Small intestine (tissue), 16 donors: ENCODE measurements around the gene NHERF2. TPM values are rescaled to one million over a fixed set of nuclear protein-coding genes. Genes with fewer than 3 reads are reported as not detected.

Experiments used
- DNase-seq, 2 donors: peaks; one replicate each; pipeline versions ENCODE4 v3.0.0 to v3.0.0-alpha.2; 2013
- FAIRE-seq: peaks from 2 replicates; lab custom pipeline; 2012; peaks lifted over from hg19 to GRCh38; lab: Jason Lieb, UNC
- H3K27ac ChIP-seq, 3 donors: one replicate each; pipeline ENCODE4 v1.5.1; 2013; ENCODE audit warnings: low read length in 2 of 3, mild to moderate bottlenecking in 2 of 3, control low read depth in 1 of 3, inconsistent platforms in 1 of 3, low read depth in 1 of 3, moderate library complexity in 1 of 3
- H3K27me3 ChIP-seq, 3 donors: one replicate each; pipeline ENCODE4 v1.6.1; 2013; ENCODE audit warnings: low read length in 3 of 3, inconsistent platforms in 1 of 3; ENCODE audit not compliant: control insufficient read depth in 3 of 3, insufficient read depth in 3 of 3
- H3K36me3 ChIP-seq, 3 donors: one replicate each; pipeline ENCODE4 v1.6.1; 2013; ENCODE audit warnings: low read length in 3 of 3, inconsistent platforms in 1 of 3, low read depth in 1 of 3, mild to moderate bottlenecking in 1 of 3, moderate library complexity in 1 of 3; ENCODE audit not compliant: control insufficient read depth in 3 of 3, insufficient read depth in 2 of 3
- H3K4me1 ChIP-seq, 3 donors: one replicate each; pipeline ENCODE4 v1.6.1; 2013; ENCODE audit warnings: low read length in 2 of 3, inconsistent platforms in 1 of 3, low read depth in 1 of 3, mild to moderate bottlenecking in 1 of 3, moderate library complexity in 1 of 3; ENCODE audit not compliant: control insufficient read depth in 3 of 3, insufficient read depth in 2 of 3
- H3K4me3 ChIP-seq, 3 donors: one replicate each; pipeline ENCODE4 v1.5.1; 2013; ENCODE audit warnings: low read length in 3 of 3, control low read depth in 1 of 3, inconsistent platforms in 1 of 3, low read depth in 1 of 3, mild to moderate bottlenecking in 1 of 3, moderate library complexity in 1 of 3
- H3K9me3 ChIP-seq, 2 donors: one replicate each; pipeline ENCODE4 v1.6.1; 2013; ENCODE audit warnings: low read depth in 1 of 2, low read length in 1 of 2; ENCODE audit not compliant: control insufficient read depth in 2 of 2, insufficient read depth in 1 of 2
- WGBS, 3 donors: extraction: QIAGEN DNeasy Blood & Tissue Kit; methylation state at CpG; one replicate each; pipeline ENCODE4 v1.1.7; 2013; 5-methylcytosine and 5-hydroxymethylcytosine counted together
- long read RNA-seq, 10 donors: transcript quantifications; one replicate each; lab custom pipeline, GENCODE V29; 2026
- polyA plus RNA-seq, 4 donors: library from polyadenylated mRNA; stranded (reverse) in 3 of 4; unstranded in 1 of 4; fragments of 200-250 nt in 3 of 4; fragments of 120-200 nt in 1 of 4; gene quantifications; one replicate each; pipeline versions ENCODE4 v1.2.1 to v1.2.3, GENCODE V29; 2013
- donor health status: healthy with polysubstance abuse.
- donor health status: control.
- donor health status: control.
- donor health status: Bipolar disorder and iron deficiency.
- donor health status: healthy.

NHERF2 gene
- polyA plus RNA-seq = 10 to 100 TPM; 15.7 to 76.1 (median 42.9) TPM
- long read RNA-seq, donor 1 = 0 reads
- long read RNA-seq, donor 2, partial matches to known transcripts = 6 of 10 reads
- long read RNA-seq, donor 2, other reads (novel, unspliced or antisense) = 0 of 10 reads
- long read RNA-seq, donor 3, transcript SLC9A3R2-201 (7 exons, 2,194 nt) = major isoform, 12 of 16 reads
- long read RNA-seq, donor 3, partial matches to known transcripts = 0 of 16 reads
- long read RNA-seq, donor 3, other reads (novel, unspliced or antisense) = 0 of 16 reads
- long read RNA-seq, donor 4 = 0 reads
- long read RNA-seq, donor 5, partial matches to known transcripts = 8 of 19 reads
- long read RNA-seq, donor 5, other reads (novel, unspliced or antisense) = 0 of 19 reads
- long read RNA-seq, donor 6, transcript SLC9A3R2-201 (7 exons, 2,194 nt) = major isoform, 7 of 20 reads
- long read RNA-seq, donor 6, partial matches to known transcripts = 11 of 20 reads
- long read RNA-seq, donor 6, other reads (novel, unspliced or antisense) = 0 of 20 reads
- long read RNA-seq, donor 7, transcript SLC9A3R2-208 (6 exons, 1,199 nt) = minor isoform, 18 of 123 reads
- long read RNA-seq, donor 7, transcript SLC9A3R2-204 (6 exons, 1,037 nt) = minor isoform, 5 of 123 reads
- long read RNA-seq, donor 7, transcript SLC9A3R2-201 (7 exons, 2,194 nt) = major isoform, 43 of 123 reads
- long read RNA-seq, donor 7, partial matches to known transcripts = 49 of 123 reads
- long read RNA-seq, donor 7, other reads (novel, unspliced or antisense) = 0 of 123 reads
- long read RNA-seq, donor 8, partial matches to known transcripts = 0 of 1 reads
- long read RNA-seq, donor 8, other reads (novel, unspliced or antisense) = 0 of 1 reads
- long read RNA-seq, donor 9, transcript SLC9A3R2-201 (7 exons, 2,194 nt) = major isoform, 5 of 6 reads
- long read RNA-seq, donor 9, partial matches to known transcripts = 0 of 6 reads
- long read RNA-seq, donor 9, other reads (novel, unspliced or antisense) = 0 of 6 reads
- long read RNA-seq, donor 10, transcript SLC9A3R2-201 (7 exons, 2,194 nt) = major isoform, 9 of 14 reads
- long read RNA-seq, donor 10, partial matches to known transcripts = 0 of 14 reads
- long read RNA-seq, donor 10, other reads (novel, unspliced or antisense) = 0 of 14 reads

- WGBS, 3 donors = 8 to 15% (median 10%) methylated on average over 21 to 59 of the region's 59 CpGs
- Histone ChIP-seq H3K4me3 (peak within 1 kb of the TSS; percentile 53 to 65 (median 58)), H3K4me1 (peaks cover 0 to 27% (median 2%) of the 10 kb centered on the region in 3 donors), H3K27ac (peak within 1 kb of the TSS in 1 of 3 donors; percentile 57), H3K27me3 (peaks cover 0 to 32% (median 0%) of the 10 kb centered on the region in 3 donors), H3K36me3 (peaks cover 0 to 25% (median 0%) of the 10 kb centered on the region in 3 donors), H3K9me3 (no peaks in the 10 kb centered on the region)
- DNase-seq (peak in 1 of 2 donors; percentile 36), FAIRE-seq (no peak)
Observed at GRCh38 chr16:2026461-2027023, at the start of gene NHERF2. Gene NHERF2 (plus strand): TSS chr16:2026902. CDS start chr16:2027006, 104 bp downstream.

- DNase-seq = no peak
- Histone ChIP-seq H3K4me1 (peaks cover 2 to 47% (median 5%) of the 10 kb centered on the region in 3 donors), H3K27me3 (peaks cover 0 to 30% (median 5%) of the 10 kb centered on the region in 3 donors)
Observed at GRCh38 chr16:1976951-1977874, 49.5 kb upstream of the NHERF2 start.

GRCh38 chr16:1977875-1978268 lies 48.8 kb upstream of the NHERF2 start:
- DNase-seq (no peak), FAIRE-seq (no peak)
- H3K27ac ChIP-seq = no peak overlapping the region
- 94 to 97% (median 95%) methylated on average over 17 to 18 of the region's 18 CpGs for WGBS, 3 donors
- peaks cover 3 to 49% (median 5%) of the 10 kb centered on the region in 3 donors for H3K4me1 ChIP-seq
- no peak overlapping the region for H3K4me3 ChIP-seq
- no peaks in the 10 kb centered on the region for H3K9me3 ChIP-seq
- H3K27me3 ChIP-seq = peaks cover 0 to 37% (median 5%) of the 10 kb centered on the region in 3 donors
- peaks cover 0 to 51% (median 7%) of the 10 kb centered on the region in 3 donors for H3K36me3 ChIP-seq

More at GRCh38 chr16:1976951-1977874, 49.5 kb upstream of the NHERF2 start:
- H3K36me3 ChIP-seq = peaks cover 0 to 51% (median 7%) of the 10 kb centered on the region in 3 donors
- no peak for FAIRE-seq
- H3K9me3 ChIP-seq = no peaks in the 10 kb centered on the region
- no peak overlapping the region for H3K4me3 ChIP-seq
- WGBS, 3 donors = 90 to 93% (median 91%) methylated on average over 31 to 33 of the region's 33 CpGs
- H3K27ac ChIP-seq = no peak overlapping the region

GRCh38 chr16:1978476-1979120 lies 48.1 kb upstream of the NHERF2 start:
- Histone ChIP-seq H3K4me3 (peak overlapping the region; percentile 20 to 51 (median 30)), H3K4me1 (peaks cover under 1 to 48% (median 5%) of the 10 kb centered on the region in 3 donors), H3K27me3 (peaks cover 0 to 41% (median 5%) of the 10 kb centered on the region in 3 donors), H3K36me3 (peaks cover 0 to 48% (median 7%) of the 10 kb centered on the region in 3 donors), H3K27ac (peak overlapping the region in 2 of 3 donors; percentile 47 to 56), H3K9me3 (no peaks in the 10 kb centered on the region)
- 42 to 67% (median 66%) methylated on average over 33 to 37 of the region's 37 CpGs for WGBS, 3 donors
- no peak for FAIRE-seq
- peak in 1 of 2 donors; percentile 30 for DNase-seq

- Histone ChIP-seq H3K27me3 (peaks cover 0 to 41% (median 5%) of the 10 kb centered on the region in 3 donors), H3K27ac (peak overlapping the region; percentile 57 to 86 (median 80)), H3K4me1 (peaks cover 0 to 48% (median 5%) of the 10 kb centered on the region in 3 donors), H3K36me3 (peaks cover 0 to 43% (median 7%) of the 10 kb centered on the region in 3 donors), H3K9me3 (no peaks in the 10 kb centered on the region), H3K4me3 (peak overlapping the region in 2 of 3 donors; percentile 40 to 51)
- 4 to 22% (median 21%) methylated on average over 31 to 70 of the region's 70 CpGs for WGBS, 3 donors
- FAIRE-seq = no peak
- DNase-seq = peak; percentile 91 to 93
Observed at GRCh38 chr16:1979271-1980029, 47.3 kb upstream of the NHERF2 start.

- WGBS, 3 donors = 3 to 8% (median 5%) methylated on average over 47 to 53 of the region's 53 CpGs
- H3K27ac ChIP-seq = peak overlapping the region; percentile 57 to 86 (median 80)
Observed at GRCh38 chr16:1980030-1980769, 46.5 kb upstream of the NHERF2 start.

More at GRCh38 chr16:1980030-1980769, 46.5 kb upstream of the NHERF2 start:
- FAIRE-seq (no peak), DNase-seq (peak; percentile 54 to 57)
- peak overlapping the region; percentile 6 to 40 (median 9) for H3K4me3 ChIP-seq
- peaks cover 0 to 53% (median 5%) of the 10 kb centered on the region in 3 donors for H3K4me1 ChIP-seq
- no peaks in the 10 kb centered on the region for H3K9me3 ChIP-seq
- H3K36me3 ChIP-seq = peaks cover 0 to 40% (median 0%) of the 10 kb centered on the region in 3 donors
- H3K27me3 ChIP-seq = peaks cover 0 to 41% (median 5%) of the 10 kb centered on the region in 3 donors
